ENCODE data around the gene PI4KA.
"Not testable (repeated sequence)": the region's sequence is repeated elsewhere in the genome, so short reads cannot be mapped to it uniquely, and the experiment has no call there.

DNA sequence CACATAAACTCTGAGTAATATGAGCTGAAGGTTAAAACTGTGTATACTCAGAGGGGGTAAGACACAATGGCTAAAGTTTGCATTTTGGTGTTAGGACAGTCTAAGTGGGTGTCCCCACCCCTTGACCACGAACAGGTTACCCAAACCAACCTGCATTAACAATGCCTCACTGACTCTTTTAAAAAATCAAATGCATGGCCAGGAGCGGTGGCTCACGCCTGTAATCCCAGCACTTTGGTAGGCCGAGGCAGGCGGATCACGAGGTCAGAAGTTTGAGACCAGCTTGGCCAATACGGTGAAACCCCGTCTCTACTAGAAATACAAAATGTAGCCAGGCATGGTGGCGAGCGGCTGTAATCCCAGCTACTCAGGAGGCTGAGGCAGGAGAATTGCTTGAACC, 19.3 kb downstream of the PI4KA start:
- TF ChIP-seq, protein P1, sequence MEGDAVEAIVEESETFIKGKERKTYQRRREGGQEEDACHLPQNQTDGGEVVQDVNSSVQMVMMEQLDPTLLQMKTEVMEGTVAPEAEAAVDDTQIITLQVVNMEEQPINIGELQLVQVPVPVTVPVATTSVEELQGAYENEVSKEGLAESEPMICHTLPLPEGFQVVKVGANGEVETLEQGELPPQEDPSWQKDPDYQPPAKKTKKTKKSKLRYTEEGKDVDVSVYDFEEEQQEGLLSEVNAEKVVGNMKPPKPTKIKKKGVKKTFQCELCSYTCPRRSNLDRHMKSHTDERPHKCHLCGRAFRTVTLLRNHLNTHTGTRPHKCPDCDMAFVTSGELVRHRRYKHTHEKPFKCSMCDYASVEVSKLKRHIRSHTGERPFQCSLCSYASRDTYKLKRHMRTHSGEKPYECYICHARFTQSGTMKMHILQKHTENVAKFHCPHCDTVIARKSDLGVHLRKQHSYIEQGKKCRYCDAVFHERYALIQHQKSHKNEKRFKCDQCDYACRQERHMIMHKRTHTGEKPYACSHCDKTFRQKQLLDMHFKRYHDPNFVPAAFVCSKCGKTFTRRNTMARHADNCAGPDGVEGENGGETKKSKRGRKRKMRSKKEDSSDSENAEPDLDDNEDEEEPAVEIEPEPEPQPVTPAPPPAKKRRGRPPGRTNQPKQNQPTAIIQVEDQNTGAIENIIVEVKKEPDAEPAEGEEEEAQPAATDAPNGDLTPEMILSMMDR (IDR thresholded peaks at IDR 0.05): not testable (repeated sequence)
- not testable (repeated sequence) for TF ChIP-seq POLR2AphosphoS5 (IDR thresholded peaks at IDR 0.05); POLR2A (IDR thresholded peaks at IDR 0.05; ENCODE audit: low read depth)

Measured in esophagus muscularis mucosa (tissue), 3 donors.